Neural progenitor cell (in vitro differentiated cells): Measurements from ENCODE around the gene STPG3.

Experiments used
- CTCF ChIP-seq: fragments of 200-600 bp; sonication (generic); IDR thresholded peaks from 2 replicates; pipeline ENCODE4 v1.5.1; 2017; ENCODE audit warnings: antibody characterized with exemption, mild to moderate bottlenecking
- EZH2 ChIP-seq: fragments of 200-600 bp; sonication (generic); IDR thresholded peaks from 2 replicates; pipeline ENCODE4 v1.6.1; 2017; ENCODE audit warnings: antibody characterized with exemption, mild to moderate bottlenecking, moderate library complexity
- EZH2phosphoT487 ChIP-seq: fragments of 200-600 bp; sonication (generic); IDR thresholded peaks from 2 replicates; pipeline ENCODE4 v1.6.1; 2017; ENCODE audit warnings: antibody characterized with exemption

- TF ChIP-seq CTCF (peak; percentile 50), EZH2 (no peak), EZH2phosphoT487 (no peak)
Observed at GRCh38 chr9:137286975-137287383, 35.9 kb downstream of the STPG3 start.
